Esophagus squamous epithelium (tissue), 4 donors: Measurements from ENCODE around the gene AFF3.

ENCODE experiments used
- CTCF ChIP-seq, 6 experiments: fragments of 450-650 bp in 4 of 6; fragments of 200-600 bp in 2 of 6; sonication (generic) in 2 of 6; IDR thresholded peaks; one replicate each; pipeline ENCODE4 v1.5.1; 2016 to 2019; ENCODE audit warnings: antibody characterized with exemption in 6 of 6, mild to moderate bottlenecking in 4 of 6, moderate library complexity in 4 of 6
- POLR2A ChIP-seq, 4 donors: fragments of 450-650 bp; IDR thresholded peaks; one replicate each; pipeline ENCODE4 v1.6.1; 2017; ENCODE audit warnings: antibody characterized with exemption in 4 of 4, mild to moderate bottlenecking in 4 of 4, moderate library complexity in 3 of 4

- TF ChIP-seq CTCF (IDR thresholded peaks at IDR 0.05) = no peak
- TF ChIP-seq POLR2A (IDR thresholded peaks at IDR 0.05) = no peak
Observed at GRCh38 chr2:99714349-99714748, 428.0 kb downstream of the AFF3 start.
